Measurements from ENCODE around the gene TOP2B.

The TOP2B gene

DNA sequence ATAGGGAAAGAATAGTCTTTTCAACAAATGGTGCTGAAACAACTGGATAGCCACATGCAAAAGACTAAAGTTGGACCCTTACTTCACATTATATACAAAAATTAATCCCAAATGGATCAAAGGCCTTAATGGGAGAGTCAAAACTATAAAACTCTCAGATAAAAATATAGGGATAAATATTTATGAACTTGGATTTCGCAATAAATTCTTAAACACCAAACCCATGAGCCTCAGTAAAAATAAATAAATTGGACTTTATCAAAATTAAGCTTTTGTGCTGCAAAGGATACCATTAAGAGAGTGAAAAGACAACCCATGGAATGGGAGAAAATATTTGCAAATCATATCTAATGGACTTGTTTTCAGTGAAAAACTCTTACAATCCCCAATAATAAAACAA is 18.7 kb upstream of the TOP2B start:
- TF ChIP-seq, protein P1, sequence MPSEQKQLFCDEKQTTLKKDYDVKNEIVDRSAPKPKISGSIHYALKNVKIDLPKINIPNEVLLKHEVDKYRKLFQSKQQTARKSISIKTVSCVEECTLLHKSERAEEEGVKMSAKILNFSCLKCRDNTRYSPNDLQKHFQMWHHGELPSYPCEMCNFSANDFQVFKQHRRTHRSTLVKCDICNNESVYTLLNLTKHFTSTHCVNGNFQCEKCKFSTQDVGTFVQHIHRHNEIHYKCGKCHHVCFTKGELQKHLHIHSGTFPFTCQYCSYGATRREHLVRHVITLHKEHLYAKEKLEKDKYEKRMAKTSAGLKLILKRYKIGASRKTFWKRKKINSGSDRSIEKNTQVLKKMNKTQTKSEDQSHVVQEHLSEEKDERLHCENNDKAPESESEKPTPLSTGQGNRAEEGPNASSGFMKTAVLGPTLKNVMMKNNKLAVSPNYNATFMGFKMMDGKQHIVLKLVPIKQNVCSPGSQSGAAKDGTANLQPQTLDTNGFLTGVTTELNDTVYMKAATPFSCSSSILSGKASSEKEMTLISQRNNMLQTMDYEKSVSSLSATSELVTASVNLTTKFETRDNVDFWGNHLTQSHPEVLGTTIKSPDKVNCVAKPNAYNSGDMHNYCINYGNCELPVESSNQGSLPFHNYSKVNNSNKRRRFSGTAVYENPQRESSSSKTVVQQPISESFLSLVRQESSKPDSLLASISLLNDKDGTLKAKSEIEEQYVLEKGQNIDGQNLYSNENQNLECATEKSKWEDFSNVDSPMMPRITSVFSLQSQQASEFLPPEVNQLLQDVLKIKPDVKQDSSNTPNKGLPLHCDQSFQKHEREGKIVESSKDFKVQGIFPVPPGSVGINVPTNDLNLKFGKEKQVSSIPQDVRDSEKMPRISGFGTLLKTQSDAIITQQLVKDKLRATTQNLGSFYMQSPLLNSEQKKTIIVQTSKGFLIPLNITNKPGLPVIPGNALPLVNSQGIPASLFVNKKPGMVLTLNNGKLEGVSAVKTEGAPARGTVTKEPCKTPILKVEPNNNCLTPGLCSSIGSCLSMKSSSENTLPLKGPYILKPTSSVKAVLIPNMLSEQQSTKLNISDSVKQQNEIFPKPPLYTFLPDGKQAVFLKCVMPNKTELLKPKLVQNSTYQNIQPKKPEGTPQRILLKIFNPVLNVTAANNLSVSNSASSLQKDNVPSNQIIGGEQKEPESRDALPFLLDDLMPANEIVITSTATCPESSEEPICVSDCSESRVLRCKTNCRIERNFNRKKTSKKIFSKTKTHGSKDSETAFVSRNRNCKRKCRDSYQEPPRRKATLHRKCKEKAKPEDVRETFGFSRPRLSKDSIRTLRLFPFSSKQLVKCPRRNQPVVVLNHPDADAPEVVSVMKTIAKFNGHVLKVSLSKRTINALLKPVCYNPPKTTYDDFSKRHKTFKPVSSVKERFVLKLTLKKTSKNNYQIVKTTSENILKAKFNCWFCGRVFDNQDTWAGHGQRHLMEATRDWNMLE (tag by site-specific recombination; conservative IDR thresholded peaks at IDR 0.05; ENCODE audit: low read depth) = no peak
- TF ChIP-seq ZNF366 (tag by site-specific recombination; conservative IDR thresholded peaks at IDR 0.05) (no peak), ZNF16 (tag by site-specific recombination; IDR thresholded peaks at IDR 0.05; ENCODE audit: low read depth) (no peak), ZNF274 (IDR thresholded peaks at IDR 0.05; ENCODE audit: low read length) (no peak), ZNF274 (tag by site-specific recombination; IDR thresholded peaks at IDR 0.05; ENCODE audit: borderline replicate concordance) (no peak), SCRT1 (tag by site-specific recombination; IDR thresholded peaks at IDR 0.05; ENCODE audit: borderline replicate concordance) (no peak), PRDM1 (tag by site-specific recombination; IDR thresholded peaks at IDR 0.05) (no peak), SP2 (tag by site-specific recombination; IDR thresholded peaks at IDR 0.05) (no peak), ZBTB7A (tag by site-specific recombination; IDR thresholded peaks at IDR 0.05; ENCODE audit: low read depth) (no peak), ZNF791 (tag by site-specific recombination; IDR thresholded peaks at IDR 0.05) (no peak), ZNF157 (tag by site-specific recombination; IDR thresholded peaks at IDR 0.05) (no peak), ZBTB1 (tag by site-specific recombination; IDR thresholded peaks at IDR 0.05) (no peak), ZNF138 (tag by site-specific recombination; IDR thresholded peaks at IDR 0.05; ENCODE audit: borderline replicate concordance) (no peak)
- TF ChIP-seq, protein P2, sequence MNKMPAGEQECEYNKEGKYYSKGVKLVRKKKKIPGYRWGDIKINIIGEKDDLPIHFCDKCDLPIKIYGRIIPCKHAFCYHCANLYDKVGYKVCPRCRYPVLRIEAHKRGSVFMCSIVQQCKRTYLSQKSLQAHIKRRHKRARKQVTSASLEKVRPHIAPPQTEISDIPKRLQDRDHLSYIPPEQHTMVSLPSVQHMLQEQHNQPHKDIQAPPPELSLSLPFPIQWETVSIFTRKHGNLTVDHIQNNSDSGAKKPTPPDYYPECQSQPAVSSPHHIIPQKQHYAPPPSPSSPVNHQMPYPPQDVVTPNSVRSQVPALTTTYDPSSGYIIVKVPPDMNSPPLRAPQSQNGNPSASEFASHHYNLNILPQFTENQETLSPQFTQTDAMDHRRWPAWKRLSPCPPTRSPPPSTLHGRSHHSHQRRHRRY (tag by site-specific recombination; IDR thresholded peaks at IDR 0.05) = no peak
- Histone ChIP-seq H3K4me3 (ENCODE audit: low read depth, low read length) (no peak overlapping the region), H3K27ac (ENCODE audit: extremely low read depth, low read depth, low read length) (no peak overlapping the region), H3K9me3 (ENCODE audit: control insufficient read depth, insufficient read depth, low read depth, low read length) (no peaks in the 10 kb centered on the region), H3K4me1 (ENCODE audit: control insufficient read depth, insufficient read depth, low read length) (no peaks in the 10 kb centered on the region), H3K36me3 (ENCODE audit: control insufficient read depth in 2 of 2, insufficient read depth in 1 of 2, low read length in 2 of 2) (no peaks in the 10 kb centered on the region)
- POLR2A ChIA-PET = no interaction called here
- CTCF ChIA-PET = no interaction called here

DNA sequence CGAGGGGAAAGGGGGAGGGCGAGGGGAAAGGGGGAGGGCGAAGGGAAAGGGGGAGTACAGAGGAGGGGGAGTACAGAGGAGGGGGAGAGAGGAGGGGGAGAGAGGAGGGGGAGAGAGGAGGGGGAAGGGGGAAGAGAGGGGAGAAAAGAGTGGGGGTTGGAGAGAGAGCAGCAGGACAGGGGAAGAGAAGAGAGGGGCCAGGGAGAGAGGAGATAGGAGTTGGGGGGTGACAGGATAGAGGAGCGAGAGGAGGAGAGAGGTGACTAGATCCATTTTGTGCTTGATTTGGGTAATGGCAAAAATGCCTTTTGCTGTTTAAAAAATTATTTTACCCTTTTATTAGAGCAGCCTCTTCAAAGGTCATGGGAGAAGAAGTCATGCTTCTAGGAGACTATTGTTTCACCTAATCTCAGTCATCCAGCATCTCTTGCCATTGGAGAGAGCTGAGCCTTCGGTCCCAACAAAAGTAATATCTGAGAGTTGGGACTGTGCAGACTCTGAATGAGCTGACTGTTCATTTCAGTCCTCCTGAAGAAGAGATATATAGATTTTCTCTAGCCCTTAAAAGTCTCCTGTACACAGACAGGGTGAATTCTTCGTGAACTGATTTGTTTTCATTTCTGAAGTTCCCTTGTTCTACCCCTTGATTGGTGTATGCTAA is 15.1 kb upstream of the TOP2B start:
- Histone ChIP-seq H3K4me3 (ENCODE audit: low read depth, low read length) (no peak overlapping the region), H3K4me1 (ENCODE audit: control insufficient read depth, insufficient read depth, low read length) (no peaks in the 10 kb centered on the region), H3K9me3 (ENCODE audit: control insufficient read depth, insufficient read depth, low read depth, low read length) (no peaks in the 10 kb centered on the region), H3K27ac (ENCODE audit: extremely low read depth, low read depth, low read length) (no peak overlapping the region), H3K36me3 (ENCODE audit: control insufficient read depth in 2 of 2, insufficient read depth in 1 of 2, low read length in 2 of 2) (no peaks in the 10 kb centered on the region)
- POLR2A ChIA-PET = no interaction called here
- CTCF ChIA-PET = interaction anchor here (0.6 kb wide), 1 partner anchor 165 kb away, joined by 3 read pairs; no protein-coding TSS in a partner anchor
- TF ChIP-seq HOXD13 (CRISPR knock-in tag; IDR thresholded peaks at IDR 0.05; ENCODE audit: borderline replicate concordance) = no peak
- TF ChIP-seq, protein P3, sequence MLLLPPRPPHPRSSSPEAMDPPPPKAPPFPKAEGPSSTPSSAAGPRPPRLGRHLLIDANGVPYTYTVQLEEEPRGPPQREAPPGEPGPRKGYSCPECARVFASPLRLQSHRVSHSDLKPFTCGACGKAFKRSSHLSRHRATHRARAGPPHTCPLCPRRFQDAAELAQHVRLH (tag by site-specific recombination; IDR thresholded peaks at IDR 0.05) = no peak
- no peak for TF ChIP-seq ZNF768 (tag by site-specific recombination; IDR thresholded peaks at IDR 0.05)
- TF ChIP-seq ZBTB1 (tag by site-specific recombination; IDR thresholded peaks at IDR 0.05) = no peak
- TF ChIP-seq ZNF660 (tag by site-specific recombination; IDR thresholded peaks at IDR 0.05) = no peak
- no peak for TF ChIP-seq ZNF544 (tag by site-specific recombination; IDR thresholded peaks at IDR 0.05)
- TF ChIP-seq, protein P4, sequence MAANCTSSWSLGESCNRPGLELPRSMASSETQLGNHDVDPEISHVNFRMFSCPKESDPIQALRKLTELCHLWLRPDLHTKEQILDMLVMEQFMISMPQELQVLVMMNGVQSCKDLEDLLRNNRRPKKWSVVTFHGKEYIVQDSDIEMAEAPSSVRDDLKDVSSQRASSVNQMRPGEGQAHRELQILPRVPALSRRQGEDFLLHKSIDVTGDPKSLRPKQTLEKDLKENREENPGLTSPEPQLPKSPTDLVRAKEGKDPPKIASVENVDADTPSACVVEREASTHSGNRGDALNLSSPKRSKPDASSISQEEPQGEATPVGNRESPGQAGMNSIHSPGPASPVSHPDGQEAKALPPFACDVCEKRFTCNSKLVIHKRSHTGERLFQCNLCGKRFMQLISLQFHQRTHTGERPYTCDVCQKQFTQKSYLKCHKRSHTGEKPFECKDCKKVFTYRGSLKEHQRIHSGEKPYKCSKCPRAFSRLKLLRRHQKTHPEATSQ (tag by site-specific recombination; IDR thresholded peaks at IDR 0.05) = no peak
- TF ChIP-seq ZNF138 (tag by site-specific recombination; IDR thresholded peaks at IDR 0.05; ENCODE audit: borderline replicate concordance) = no peak
- no peak for TF ChIP-seq ZNF571 (tag by site-specific recombination; IDR thresholded peaks at IDR 0.05)
- TF ChIP-seq, protein P2 (tag by site-specific recombination; IDR thresholded peaks at IDR 0.05) = no peak
- TF ChIP-seq ZNF248 (tag by site-specific recombination; IDR thresholded peaks at IDR 0.05) = no peak
- TF ChIP-seq, protein P5, sequence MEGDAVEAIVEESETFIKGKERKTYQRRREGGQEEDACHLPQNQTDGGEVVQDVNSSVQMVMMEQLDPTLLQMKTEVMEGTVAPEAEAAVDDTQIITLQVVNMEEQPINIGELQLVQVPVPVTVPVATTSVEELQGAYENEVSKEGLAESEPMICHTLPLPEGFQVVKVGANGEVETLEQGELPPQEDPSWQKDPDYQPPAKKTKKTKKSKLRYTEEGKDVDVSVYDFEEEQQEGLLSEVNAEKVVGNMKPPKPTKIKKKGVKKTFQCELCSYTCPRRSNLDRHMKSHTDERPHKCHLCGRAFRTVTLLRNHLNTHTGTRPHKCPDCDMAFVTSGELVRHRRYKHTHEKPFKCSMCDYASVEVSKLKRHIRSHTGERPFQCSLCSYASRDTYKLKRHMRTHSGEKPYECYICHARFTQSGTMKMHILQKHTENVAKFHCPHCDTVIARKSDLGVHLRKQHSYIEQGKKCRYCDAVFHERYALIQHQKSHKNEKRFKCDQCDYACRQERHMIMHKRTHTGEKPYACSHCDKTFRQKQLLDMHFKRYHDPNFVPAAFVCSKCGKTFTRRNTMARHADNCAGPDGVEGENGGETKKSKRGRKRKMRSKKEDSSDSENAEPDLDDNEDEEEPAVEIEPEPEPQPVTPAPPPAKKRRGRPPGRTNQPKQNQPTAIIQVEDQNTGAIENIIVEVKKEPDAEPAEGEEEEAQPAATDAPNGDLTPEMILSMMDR (tag by site-specific recombination; IDR thresholded peaks at IDR 0.05) = no peak
- no peak for TF ChIP-seq ZNF266 (tag by site-specific recombination; IDR thresholded peaks at IDR 0.05; ENCODE audit: low read depth)
- TF ChIP-seq ZFP37 (tag by site-specific recombination; IDR thresholded peaks at IDR 0.05) = no peak

All from HEK293 (cell line).